GM23338 (cell line): ENCODE measurements around the gene PUM2.

Source experiments
- CTCF ChIP-seq, 2 experiments: fragments of 200-600 bp in 1 of 2; sonication (generic) in 1 of 2; conservative IDR thresholded peaks; 2 replicates each; pipeline versions ENCODE4 v1.5.1 to v1.6.1; 2016 to 2017; ENCODE audit warnings: antibody characterized with exemption in 2 of 2, low read depth in 2 of 2, mild to moderate bottlenecking in 2 of 2, moderate library complexity in 1 of 2
- JUNB ChIP-seq: IDR thresholded peaks from one replicate; pipeline ENCODE4 v1.6.1; 2016; ENCODE audit warnings: antibody characterized with exemption; ENCODE audit not compliant: unreplicated experiment
- REST ChIP-seq: IDR thresholded peaks from one replicate; pipeline ENCODE4 v1.6.1; 2018; ENCODE audit warnings: antibody characterized with exemption; ENCODE audit not compliant: unreplicated experiment

DNA sequence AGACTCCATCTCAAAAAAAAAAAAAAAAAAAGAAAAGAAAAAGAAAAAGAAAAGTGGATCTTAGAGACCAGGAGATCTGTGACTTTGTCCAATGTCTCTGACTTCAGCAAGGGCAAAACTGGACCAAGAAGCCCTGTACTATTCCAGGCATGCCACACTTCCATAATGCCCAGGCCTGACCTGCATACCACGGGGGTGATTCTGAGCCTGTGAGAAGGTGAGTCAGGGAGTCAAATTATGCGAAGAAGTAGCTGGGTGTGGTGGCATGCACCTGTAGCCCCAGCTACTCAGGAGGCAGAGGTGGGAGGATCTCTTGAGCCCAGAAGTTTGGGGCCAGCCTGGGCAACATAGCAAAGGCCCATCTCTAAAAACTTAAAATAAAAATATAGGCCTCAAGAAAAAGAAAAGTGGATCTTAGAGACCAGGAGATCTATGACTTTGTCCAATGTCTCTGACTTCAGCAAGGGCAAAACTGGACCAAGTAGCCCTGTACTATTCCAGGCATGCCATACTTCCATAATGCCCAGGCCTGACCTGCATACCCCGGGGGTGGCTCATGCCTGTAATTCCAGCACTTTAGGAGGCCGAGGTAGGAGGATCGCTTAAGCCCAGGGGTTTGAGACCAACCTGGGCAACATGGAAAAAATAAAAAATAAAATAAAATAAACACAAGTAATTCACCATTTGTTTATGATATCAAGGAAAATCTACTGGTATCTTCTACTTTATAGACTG, 12.2 kb upstream of the PUM2 start:
- TF ChIP-seq CTCF (conservative IDR thresholded peaks at IDR 0.05; ENCODE audit: low read depth in 2 of 2) (no peak), REST (no peak), JUNB (no peak)
